GM04504 (cell line): ENCODE measurements around the gene APBA1.

Experiments
- DNase-seq: peaks from one replicate; pipeline ENCODE4 v3.0.0-alpha.2; 2012; ENCODE audit warnings: low read depth

Gene APBA1

GRCh38 chr9:69657269-69657668, 14.9 kb downstream of the APBA1 start:
- DNase-seq: no peak

DNA sequence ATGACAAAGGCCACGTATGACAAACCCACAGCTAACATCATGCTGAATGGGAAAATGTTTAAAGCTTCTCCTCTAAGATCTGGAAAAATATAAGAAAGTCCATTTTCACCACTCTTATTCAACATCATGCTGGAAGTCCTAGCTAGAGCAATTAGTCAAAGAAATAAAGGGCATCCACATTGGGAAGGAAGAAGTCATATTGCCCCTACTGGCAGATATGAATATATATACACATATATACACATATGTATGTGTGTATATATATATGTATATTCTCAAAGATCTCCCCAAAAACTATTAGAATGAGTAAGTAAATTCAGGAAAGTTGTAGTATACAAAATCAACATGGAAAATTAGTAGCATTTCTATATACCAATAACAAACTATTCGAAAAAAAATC, 17.1 kb downstream of the APBA1 start:
- no peak for DNase-seq

- no peak for DNase-seq
Observed at GRCh38 chr9:69653261-69653660, 18.9 kb downstream of the APBA1 start.

- peak; percentile 4 for DNase-seq
Observed at GRCh38 chr9:69649566-69650250, 22.5 kb downstream of the APBA1 start.

- no peak for DNase-seq
Observed at GRCh38 chr9:69647804-69648203, 24.4 kb downstream of the APBA1 start.

GRCh38 chr9:69646810-69647209, 25.4 kb downstream of the APBA1 start:
- DNase-seq: no peak

- DNase-seq: no peak
Observed at GRCh38 chr9:69645488-69645887, 26.7 kb downstream of the APBA1 start.

DNA sequence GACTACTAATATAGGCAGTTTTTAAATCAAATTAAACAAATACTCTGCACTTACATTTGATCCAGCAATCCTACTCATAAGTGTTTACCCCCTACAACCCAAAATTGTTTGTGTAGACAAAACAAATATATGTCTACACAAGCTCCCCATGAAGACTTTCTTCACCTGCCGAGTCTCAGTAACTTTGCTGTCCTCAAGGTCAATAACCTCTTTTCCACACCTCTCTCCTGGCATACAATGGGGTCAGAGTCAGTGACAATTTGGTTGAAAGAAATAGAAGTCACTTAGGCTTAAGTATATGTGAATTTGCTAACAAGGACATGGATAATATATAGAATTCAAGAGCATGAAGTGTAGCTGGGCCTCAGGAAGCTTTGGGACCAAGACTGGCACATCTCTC, 29.1 kb downstream of the APBA1 start:
- DNase-seq: no peak

- peak; percentile 43 for DNase-seq
Observed at GRCh38 chr9:69637817-69638200, 34.4 kb downstream of the APBA1 start.

DNA sequence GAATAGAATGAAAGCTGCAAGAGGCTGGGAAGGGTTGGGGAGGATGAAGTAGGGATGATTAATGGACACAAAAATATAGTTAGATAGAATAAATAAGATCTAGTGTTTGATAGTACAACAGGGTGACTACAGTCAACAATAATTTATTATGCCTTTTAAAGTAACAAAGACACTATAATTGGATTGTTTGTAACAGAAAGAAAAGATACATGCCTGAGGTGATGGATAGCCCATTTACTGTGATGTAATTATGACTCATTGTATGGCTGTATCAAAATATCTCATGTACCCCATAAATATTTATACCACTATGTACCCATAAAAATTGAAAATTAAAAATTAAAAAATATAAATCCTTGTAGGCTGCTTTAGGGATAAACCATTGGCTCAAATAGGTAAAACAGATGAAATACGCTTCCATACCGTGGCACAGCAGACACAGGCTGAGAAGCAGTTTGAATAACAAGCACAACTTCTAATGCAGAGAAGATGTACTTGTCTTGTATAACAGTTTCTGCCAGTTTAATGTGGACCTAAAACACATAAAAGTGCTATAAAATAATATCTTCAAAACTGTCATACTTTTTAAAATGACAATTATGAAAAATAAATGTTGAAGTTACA, 34.9 kb downstream of the APBA1 start:
- no peak for DNase-seq

DNA sequence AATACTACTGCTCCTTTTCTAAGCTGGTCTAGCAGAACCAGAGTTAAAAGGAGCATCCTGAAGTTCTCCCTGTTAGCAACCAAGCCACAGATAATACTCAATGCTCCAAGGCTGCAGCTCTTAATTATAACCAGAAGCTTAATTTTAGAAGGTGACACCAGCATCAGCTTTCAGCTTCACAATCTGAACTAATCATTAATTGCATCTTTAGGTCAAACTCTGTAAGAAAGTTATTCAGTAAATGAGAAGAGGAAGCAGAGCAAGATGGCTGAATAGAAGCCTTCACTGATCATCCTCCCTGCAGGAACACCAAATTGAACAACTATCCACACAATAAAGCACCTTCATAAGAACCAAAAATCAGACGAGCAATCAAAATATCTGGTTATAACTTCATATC, 38.5 kb downstream of the APBA1 start:
- no peak for DNase-seq

DNA sequence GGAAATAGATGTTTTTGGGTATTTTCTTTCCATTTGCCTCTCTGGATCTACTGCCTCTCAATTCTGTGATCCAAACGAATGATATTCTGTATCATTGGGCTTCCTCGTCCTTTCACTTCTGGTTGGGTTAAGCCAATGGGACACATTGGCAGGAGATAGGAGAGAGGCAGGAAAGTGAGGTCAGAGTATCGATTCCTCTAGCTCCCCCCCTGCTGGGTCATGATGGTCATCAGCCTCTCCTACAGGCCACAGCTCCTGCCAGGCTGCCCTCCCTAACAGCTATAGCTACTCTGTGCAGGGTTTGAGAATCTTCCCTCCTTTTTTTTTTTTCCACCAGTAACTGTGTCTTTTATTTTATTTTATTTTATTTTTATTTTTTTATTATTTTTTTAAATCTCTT, 39.4 kb downstream of the APBA1 start:
- DNase-seq: no peak

DNA sequence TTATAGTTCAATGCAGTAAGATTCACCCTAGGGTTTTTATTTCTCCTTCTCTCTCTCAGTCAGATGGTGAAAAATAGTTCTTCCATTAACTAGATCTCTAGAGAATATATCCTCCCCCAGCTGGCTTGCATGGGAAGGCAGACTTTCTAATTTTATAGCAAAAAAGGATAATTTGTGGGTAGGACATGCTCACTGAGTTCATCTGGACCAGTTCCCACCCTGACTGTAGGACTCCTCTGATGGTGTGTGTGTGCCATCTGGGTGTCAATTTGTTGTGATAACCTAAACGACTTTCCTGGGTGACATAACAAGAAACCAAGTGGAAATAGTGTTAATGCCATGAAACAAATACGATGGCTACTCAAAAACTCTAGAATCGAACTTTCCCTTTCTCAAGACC, 44.9 kb downstream of the APBA1 start:
- no peak for DNase-seq

- DNase-seq: no peak
Observed at GRCh38 chr9:69623276-69623675, 48.9 kb downstream of the APBA1 start.

DNA sequence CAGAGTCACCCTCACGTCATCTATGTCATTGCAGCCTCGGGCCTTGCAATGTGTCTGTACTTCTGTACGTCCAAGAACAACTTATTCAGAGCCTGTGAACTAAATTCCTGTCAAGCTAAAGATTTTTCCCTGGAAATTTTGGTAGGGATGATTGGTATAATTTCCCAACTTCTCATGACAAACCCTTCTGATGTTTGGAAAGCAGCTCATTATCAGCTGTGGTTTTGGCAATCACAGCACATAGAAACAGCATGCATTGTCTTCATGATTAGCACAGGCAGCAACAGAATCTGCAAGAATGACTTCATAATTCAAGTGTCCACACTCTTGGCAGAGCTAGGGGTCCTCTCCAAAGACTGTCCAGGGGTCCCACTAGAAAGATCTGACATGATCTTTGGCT, 49.5 kb downstream of the APBA1 start:
- no peak for DNase-seq

- DNase-seq: no peak
Observed at GRCh38 chr9:69621730-69622460, 50.3 kb downstream of the APBA1 start.

DNA sequence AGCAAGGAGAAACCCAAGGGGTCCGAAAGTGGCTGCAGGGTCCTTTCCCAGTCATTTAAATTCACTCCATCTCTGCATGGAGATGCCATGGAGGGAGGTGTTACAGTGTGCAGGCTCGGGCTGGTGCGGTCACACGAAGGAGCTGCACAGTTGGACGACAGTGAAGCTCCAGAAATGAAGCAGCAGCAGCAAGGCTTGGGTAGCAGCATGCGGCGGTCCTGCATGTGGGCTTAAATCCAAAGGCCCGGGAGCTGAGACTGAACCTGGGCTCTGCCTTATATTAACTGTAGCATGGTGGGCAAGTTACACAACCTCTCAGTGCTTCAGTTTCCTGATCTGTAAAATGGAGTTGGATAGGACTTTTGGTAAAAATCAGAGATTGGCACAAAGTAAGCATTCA, 51.4 kb downstream of the APBA1 start:
- no peak for DNase-seq

DNA sequence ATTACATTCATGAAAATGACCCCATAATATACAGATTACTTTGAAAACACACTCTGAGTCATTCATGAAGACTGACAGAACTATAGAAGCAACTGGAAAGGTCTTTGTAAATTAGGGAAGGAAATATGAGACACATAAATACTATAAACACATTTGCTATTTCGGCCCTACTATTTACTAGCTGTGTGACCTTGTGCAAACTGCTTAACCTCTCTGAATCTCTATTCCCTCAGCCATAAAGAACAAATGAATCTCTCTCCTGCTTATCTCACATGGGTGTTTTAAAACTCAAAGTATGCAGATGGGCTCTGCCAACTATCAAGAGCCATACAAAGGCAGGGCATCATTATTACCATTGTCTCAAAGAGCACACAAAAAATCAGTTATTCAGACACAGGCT, 52.9 kb downstream of the APBA1 start:
- DNase-seq: no peak

DNA sequence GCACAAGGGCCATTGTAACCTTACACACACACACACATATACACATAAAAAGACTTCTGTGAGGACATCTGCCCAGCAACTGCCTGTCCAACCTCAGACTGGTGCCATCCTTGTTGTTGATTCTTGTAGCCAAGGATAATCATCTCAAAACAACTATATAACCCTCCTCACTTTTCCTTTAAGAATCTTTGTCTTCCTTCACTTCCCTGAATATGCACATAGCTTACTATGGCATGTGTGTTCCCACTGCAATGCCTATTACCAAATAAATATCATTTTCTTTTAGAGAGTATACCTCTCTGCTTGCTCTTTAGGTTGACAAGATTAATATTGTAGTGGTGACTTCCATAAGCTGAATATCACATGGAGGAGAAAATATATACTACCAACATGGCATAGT, 55.2 kb downstream of the APBA1 start:
- no peak for DNase-seq

DNA sequence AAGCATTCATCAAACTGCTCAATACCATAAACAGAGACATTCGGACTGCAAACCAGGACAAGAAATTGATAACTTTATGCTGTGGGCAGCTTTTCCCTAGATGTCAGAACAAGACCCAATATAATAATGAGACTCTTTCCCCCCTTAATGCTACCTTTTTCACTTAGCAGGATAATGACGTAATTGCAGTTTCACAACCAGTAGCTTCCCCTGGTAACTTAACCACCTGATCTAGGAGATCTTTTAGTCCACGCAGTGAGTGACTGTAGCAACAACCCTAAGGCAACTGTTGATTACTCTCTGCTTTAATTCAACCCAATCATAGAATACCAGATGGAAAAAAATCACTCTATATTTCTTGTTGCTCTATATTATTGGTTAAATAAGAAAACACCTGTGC, 56.3 kb downstream of the APBA1 start:
- DNase-seq: no peak

- no peak for DNase-seq
Observed at GRCh38 chr9:69611221-69611620, 61.0 kb downstream of the APBA1 start.

DNA sequence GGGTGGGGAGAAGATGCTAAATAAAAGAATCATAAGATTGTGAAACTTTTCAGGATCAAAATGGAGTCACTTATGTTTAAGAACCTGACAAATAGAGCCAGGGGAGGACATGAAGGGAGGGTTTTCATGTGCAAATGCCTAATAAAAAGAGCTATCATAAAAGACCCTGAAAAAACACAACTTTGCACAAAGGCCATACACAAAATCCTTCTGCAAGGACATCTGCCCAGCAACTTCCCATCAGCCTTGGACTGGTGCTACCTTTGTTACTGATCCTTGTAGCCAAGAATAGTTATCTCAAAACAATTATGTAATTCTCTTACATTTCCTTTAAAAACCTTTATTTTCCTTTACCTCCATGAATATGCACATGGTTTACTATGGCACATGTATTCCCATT, 63.0 kb downstream of the APBA1 start:
- no peak for DNase-seq

- DNase-seq: no peak
Observed at GRCh38 chr9:69606089-69606488, 66.1 kb downstream of the APBA1 start.

- DNase-seq: no peak
Observed at GRCh38 chr9:69605406-69605805, 66.8 kb downstream of the APBA1 start.
